Caco-2 (cell line): Measurements from ENCODE around the gene RAD51B. TPM values are rescaled to one million over a fixed set of nuclear protein-coding genes. Genes with fewer than 3 reads are reported as not detected.

ENCODE experiments used
- BruUV-seq: library from RNA; stranded (reverse); fragments of 400-500 nt; replicated peaks from 2 replicates; lab custom pipeline; 2021; lab: Mats Ljungman, UMichigan
- CTCF ChIA-PET: fragments of 300-600 bp; sonication (Branson Sonifier 250); formaldehyde crosslinking; loops from one replicate; lab custom pipeline; 2022; ENCODE audit warnings: antibody characterized with exemption; lab: Charles Lee
- POLR2A ChIA-PET: fragments of 300-600 bp; sonication (Branson Sonifier 250); formaldehyde crosslinking; loops from one replicate; lab custom pipeline; 2022; ENCODE audit warnings: antibody characterized with exemption; lab: Charles Lee
- DNase-seq, 2 experiments: peaks; one replicate each; pipeline versions ENCODE4 v3.0.0 to v3.0.0-alpha.2; 2020 to 2022
- H3K27me3 ChIP-seq: replicated peaks from 2 replicates; pipeline ENCODE4 v1.6.0; 2011; ENCODE audit warnings: low read length; ENCODE audit not compliant: control insufficient read depth, insufficient read depth
- H3K36me3 ChIP-seq: 2 replicates; pipeline ENCODE4 v1.5.1; 2011; ENCODE audit warnings: low read length; ENCODE audit not compliant: control insufficient read depth, insufficient read depth
- H3K4me1 ChIP-seq: fragments of 250-450 bp; sonication (Bioruptor Pico); 2 replicates; pipeline ENCODE4 v1.5.1; 2020; ENCODE audit warnings: mild to moderate bottlenecking
- H3K4me3 ChIP-seq: 2 replicates; pipeline ENCODE4 v1.5.1; 2011; ENCODE audit warnings: low read depth, mild to moderate bottlenecking, control low read depth, low read length
- H3K9me3 ChIP-seq: fragments of 250-450 bp; sonication (Bioruptor Pico); 2 replicates; pipeline ENCODE4 v1.5.1; 2020; ENCODE audit warnings: mild to moderate bottlenecking, moderate library complexity
- H3K27ac Mint-ChIP-seq: one replicate; pipeline ENCODE4 v1.8.0; 2022; ENCODE audit warnings: mixed read lengths; ENCODE audit not compliant: unreplicated experiment
- H3K27me3 Mint-ChIP-seq: one replicate; pipeline ENCODE4 v1.8.0; 2022; ENCODE audit warnings: mixed read lengths; ENCODE audit not compliant: insufficient read depth, unreplicated experiment
- H3K36me3 Mint-ChIP-seq: one replicate; pipeline ENCODE4 v1.8.0; 2022; ENCODE audit warnings: mild to moderate bottlenecking, mixed read lengths; ENCODE audit not compliant: insufficient read depth, unreplicated experiment
- H3K4me1 Mint-ChIP-seq: one replicate; pipeline ENCODE4 v1.8.0; 2022; ENCODE audit warnings: low read depth, mixed read lengths; ENCODE audit not compliant: unreplicated experiment
- H3K4me3 Mint-ChIP-seq: one replicate; pipeline ENCODE4 v1.8.0; 2022; ENCODE audit warnings: mild to moderate bottlenecking, moderate library complexity, mixed read lengths; ENCODE audit not compliant: unreplicated experiment
- H3K9me3 Mint-ChIP-seq: one replicate; pipeline ENCODE4 v1.8.0; 2022; ENCODE audit warnings: mixed read lengths; ENCODE audit not compliant: unreplicated experiment
- CTCF ChIP-seq, 2 experiments: fragments of 200-600 bp in 1 of 2; IDR thresholded peaks; 1 replicate in 1 of 2; 2 replicates in 1 of 2; pipeline versions ENCODE4 v1.5.1 to v1.8.0; 2011 to 2022; ENCODE audit warnings: antibody characterized with exemption in 1 of 2, control low read depth in 1 of 2, inconsistent platforms in 1 of 2, low read depth in 1 of 2, low read length in 1 of 2, mild to moderate bottlenecking in 1 of 2, moderate library complexity in 1 of 2; ENCODE audit not compliant: insufficient read depth in 1 of 2, severe bottlenecking in 1 of 2, unreplicated experiment in 1 of 2
- intact Hi-C: fragments of 100-400 bp; cut with micrococcal nuclease; formaldehyde crosslinking; loops from one replicate; pipeline ENCODE4 v1.10.0; 2022; ENCODE audit not compliant: unreplicated experiment
- total RNA-seq: library from RNA; stranded (reverse); gene quantifications from 2 replicates; pipeline ENCODE4 v1.2.3, GENCODE V29; 2022

RAD51B gene
- total RNA-seq, 1 experiment from 2014 or later: 16.7 TPM

- ChIA-PET POLR2A (interaction anchor here (1.0 kb wide), 1 partner anchor 15 kb away, joined by 3 read pairs; no protein-coding TSS in a partner anchor), CTCF (interaction anchor here (0.7 kb wide), 1 partner anchor 374 kb away, joined by 3 read pairs; no protein-coding TSS in a partner anchor)
- no peak overlapping the region for H3K4me3 ChIP-seq
- TF ChIP-seq CTCF (IDR thresholded peaks at IDR 0.05; ENCODE audit: insufficient read depth in 1 of 2, low read depth in 1 of 2, low read length in 1 of 2, severe bottlenecking in 1 of 2, unreplicated experiment in 1 of 2): no peak
- Mint-ChIP-seq H3K27ac (no peak overlapping the region), H3K36me3 (no peaks in the 10 kb centered on the region), H3K27me3 (no peaks in the 10 kb centered on the region), H3K9me3 (peaks cover 1% of the 10 kb centered on the region), H3K4me1 (no peaks in the 10 kb centered on the region), H3K4me3 (no peak overlapping the region)
- no peaks in the 10 kb centered on the region for H3K4me1 ChIP-seq
- intact Hi-C loops: no loop called here
- DNase-seq: no peak
- H3K9me3 ChIP-seq: no peaks in the 10 kb centered on the region
- no TSS peak for BruUV-seq
- no peaks in the 10 kb centered on the region for H3K27me3 ChIP-seq
- no peaks in the 10 kb centered on the region; the same call in 1 of the 2 replicates for H3K36me3 ChIP-seq
These were observed 623.5 kb downstream of the RAD51B start for GRCh38 chr14:68442828-68443629.

GRCh38 chr14:68444449-68445168 lies 625.0 kb downstream of the RAD51B start:
- no peaks in the 10 kb centered on the region for H3K36me3 Mint-ChIP-seq
- Histone ChIP-seq H3K4me3 (no peak overlapping the region), H3K4me1 (no peaks in the 10 kb centered on the region), H3K27me3 (no peaks in the 10 kb centered on the region), H3K9me3 (no peaks in the 10 kb centered on the region), H3K36me3 (no peaks in the 10 kb centered on the region; the same call in 1 of the 2 replicates)
- H3K27me3 Mint-ChIP-seq: no peaks in the 10 kb centered on the region
- no peaks in the 10 kb centered on the region for H3K4me1 Mint-ChIP-seq
- no peak overlapping the region for H3K27ac Mint-ChIP-seq
- BruUV-seq: no TSS peak
- no peak for DNase-seq
- H3K4me3 Mint-ChIP-seq: no peak overlapping the region
- no peak for TF ChIP-seq CTCF (IDR thresholded peaks at IDR 0.05; ENCODE audit: insufficient read depth in 1 of 2, low read depth in 1 of 2, low read length in 1 of 2, severe bottlenecking in 1 of 2, unreplicated experiment in 1 of 2)
- intact Hi-C loops: no loop called here
- CTCF ChIA-PET: no interaction called here
- H3K9me3 Mint-ChIP-seq: no peaks in the 10 kb centered on the region
- POLR2A ChIA-PET: no interaction called here

GRCh38 chr14:68446243-68447040 lies 626.9 kb downstream of the RAD51B start:
- Histone ChIP-seq H3K9me3 (no peaks in the 10 kb centered on the region), H3K4me3 (no peak overlapping the region), H3K4me1 (no peaks in the 10 kb centered on the region), H3K36me3 (no peaks in the 10 kb centered on the region; the same call in 1 of the 2 replicates), H3K27me3 (no peaks in the 10 kb centered on the region)
- H3K4me3 Mint-ChIP-seq: no peak overlapping the region
- H3K36me3 Mint-ChIP-seq: no peaks in the 10 kb centered on the region
- ChIA-PET POLR2A (no interaction called here), CTCF (no interaction called here)
- H3K4me1 Mint-ChIP-seq: no peaks in the 10 kb centered on the region
- no peak overlapping the region for H3K27ac Mint-ChIP-seq
- H3K27me3 Mint-ChIP-seq: no peaks in the 10 kb centered on the region
- no TSS peak for BruUV-seq
- no peak for DNase-seq
- intact Hi-C loops: no loop called here
- H3K9me3 Mint-ChIP-seq: no peaks in the 10 kb centered on the region
- no peak for TF ChIP-seq CTCF (IDR thresholded peaks at IDR 0.05; ENCODE audit: insufficient read depth in 1 of 2, low read depth in 1 of 2, low read length in 1 of 2, severe bottlenecking in 1 of 2, unreplicated experiment in 1 of 2)
